Endothelial cell (in vitro differentiated cells): ENCODE results near the gene DAB2. TPM values are rescaled to one million over a fixed set of nuclear protein-coding genes. Genes with fewer than 3 reads are reported as not detected.
A peak's percentile ranks its signal among the peaks of the same experiment; 100 is the strongest.

Source experiments
- DNase-seq: peaks from one replicate; pipeline ENCODE4 v3.0.0; 2021; ENCODE audit warnings: low spot score
- H3K27ac Mint-ChIP-seq: one replicate; pipeline ENCODE4 v1.8.0; 2021; ENCODE audit warnings: mixed read lengths, inconsistent platforms; ENCODE audit not compliant: unreplicated experiment
- H3K27me3 Mint-ChIP-seq: one replicate; pipeline ENCODE4 v1.8.0; 2021; ENCODE audit warnings: mild to moderate bottlenecking, moderate library complexity, mixed read lengths, inconsistent platforms; ENCODE audit not compliant: unreplicated experiment
- H3K36me3 Mint-ChIP-seq: one replicate; pipeline ENCODE4 v1.8.0; 2021; ENCODE audit warnings: mild to moderate bottlenecking, low read depth, mixed read lengths, inconsistent platforms; ENCODE audit not compliant: unreplicated experiment
- H3K4me1 Mint-ChIP-seq: one replicate; pipeline ENCODE4 v1.8.0; 2021; ENCODE audit warnings: mild to moderate bottlenecking, mixed read lengths, inconsistent platforms; ENCODE audit not compliant: unreplicated experiment
- H3K4me3 Mint-ChIP-seq: one replicate; pipeline ENCODE4 v1.8.0; 2021; ENCODE audit warnings: mild to moderate bottlenecking, mixed read lengths, inconsistent platforms; ENCODE audit not compliant: unreplicated experiment
- H3K9me3 Mint-ChIP-seq: one replicate; pipeline ENCODE4 v1.8.0; 2021; ENCODE audit warnings: mixed read lengths, inconsistent platforms; ENCODE audit not compliant: unreplicated experiment
- CTCF ChIP-seq: fragments of 200-600 bp; sonication (generic); IDR thresholded peaks from one replicate; pipeline ENCODE4 v1.5.0; 2021; ENCODE audit warnings: antibody characterized with exemption; ENCODE audit not compliant: unreplicated experiment
- total RNA-seq: library from RNA; stranded (reverse); fragmentation: NEBNext Ultra II Directional; extraction: Animal tissue kit (Norgen Biotek cat#: 25700); gene quantifications from one replicate; pipeline ENCODE4 v1.2.1, GENCODE V29; 2021; ENCODE audit not compliant: unreplicated experiment

Gene DAB2
- total RNA-seq, 1 donor from 2014 or later, result 70.7 TPM

GRCh38 chr5:39394946-39395345 lies 29.8 kb downstream of the DAB2 start:
- Mint-ChIP-seq H3K4me1 (peaks cover 4% of the 10 kb centered on the region), H3K27me3 (no peaks in the 10 kb centered on the region), H3K36me3 (peaks cover 16% of the 10 kb centered on the region), H3K4me3 (no peak overlapping the region), H3K27ac (no peak overlapping the region), H3K9me3 (no peaks in the 10 kb centered on the region)
- no peak for DNase-seq
- TF ChIP-seq CTCF, result no peak

GRCh38 chr5:39390945-39391344 lies 33.8 kb downstream of the DAB2 start:
- no peak overlapping the region for H3K4me3 Mint-ChIP-seq
- no peaks in the 10 kb centered on the region for H3K27me3 Mint-ChIP-seq
- H3K27ac Mint-ChIP-seq, result no peak overlapping the region
- H3K36me3 Mint-ChIP-seq, result peaks cover 20% of the 10 kb centered on the region
- H3K9me3 Mint-ChIP-seq, result no peaks in the 10 kb centered on the region
- no peak for DNase-seq
- H3K4me1 Mint-ChIP-seq, result no peaks in the 10 kb centered on the region
- no peak for TF ChIP-seq CTCF

- DNase-seq, result no peak
- peaks cover 4% of the 10 kb centered on the region for H3K4me1 Mint-ChIP-seq
- peaks cover 2% of the 10 kb centered on the region for H3K27me3 Mint-ChIP-seq
- H3K9me3 Mint-ChIP-seq, result no peaks in the 10 kb centered on the region
- no peak for TF ChIP-seq CTCF
- no peak overlapping the region for H3K27ac Mint-ChIP-seq
- peak overlapping the region; percentile 48 for H3K4me3 Mint-ChIP-seq
- peaks cover 28% of the 10 kb centered on the region for H3K36me3 Mint-ChIP-seq
Observed at GRCh38 chr5:39387293-39387692, 37.5 kb downstream of the DAB2 start.

GRCh38 chr5:39384271-39384670 lies 40.5 kb downstream of the DAB2 start:
- no peak overlapping the region for H3K27ac Mint-ChIP-seq
- H3K4me3 Mint-ChIP-seq, result no peak overlapping the region
- TF ChIP-seq CTCF, result no peak
- no peak for DNase-seq
- H3K4me1 Mint-ChIP-seq, result peaks cover 7% of the 10 kb centered on the region
- peaks cover 2% of the 10 kb centered on the region for H3K27me3 Mint-ChIP-seq
- H3K36me3 Mint-ChIP-seq, result peaks cover 42% of the 10 kb centered on the region
- no peaks in the 10 kb centered on the region for H3K9me3 Mint-ChIP-seq

GRCh38 chr5:39381376-39381775 lies 43.4 kb downstream of the DAB2 start:
- Mint-ChIP-seq H3K27ac (no peak overlapping the region), H3K27me3 (peaks cover 2% of the 10 kb centered on the region), H3K4me1 (peaks cover 7% of the 10 kb centered on the region), H3K9me3 (no peaks in the 10 kb centered on the region), H3K36me3 (peaks cover 55% of the 10 kb centered on the region), H3K4me3 (no peak overlapping the region)
- no peak for TF ChIP-seq CTCF
- DNase-seq, result no peak
